ENCODE results near the gene PTDSS2. TPM values are rescaled to one million over a fixed set of nuclear protein-coding genes. Genes with fewer than 3 reads are reported as not detected.

Gene PTDSS2
- total RNA-seq, 1 donor from 2014 or later, result 81.1 TPM

- Histone ChIP-seq H3K4me3 (ENCODE audit: low read depth, low read length) (no peak overlapping the region), H3K36me3 (ENCODE audit: control insufficient read depth, insufficient read depth, low read length) (no peaks in the 10 kb centered on the region), H3K27me3 (ENCODE audit: control insufficient read depth, insufficient read depth, low read length) (no peaks in the 10 kb centered on the region)
- no peak for DNase-seq (ENCODE audit: low read depth)
- TF ChIP-seq, protein P1, sequence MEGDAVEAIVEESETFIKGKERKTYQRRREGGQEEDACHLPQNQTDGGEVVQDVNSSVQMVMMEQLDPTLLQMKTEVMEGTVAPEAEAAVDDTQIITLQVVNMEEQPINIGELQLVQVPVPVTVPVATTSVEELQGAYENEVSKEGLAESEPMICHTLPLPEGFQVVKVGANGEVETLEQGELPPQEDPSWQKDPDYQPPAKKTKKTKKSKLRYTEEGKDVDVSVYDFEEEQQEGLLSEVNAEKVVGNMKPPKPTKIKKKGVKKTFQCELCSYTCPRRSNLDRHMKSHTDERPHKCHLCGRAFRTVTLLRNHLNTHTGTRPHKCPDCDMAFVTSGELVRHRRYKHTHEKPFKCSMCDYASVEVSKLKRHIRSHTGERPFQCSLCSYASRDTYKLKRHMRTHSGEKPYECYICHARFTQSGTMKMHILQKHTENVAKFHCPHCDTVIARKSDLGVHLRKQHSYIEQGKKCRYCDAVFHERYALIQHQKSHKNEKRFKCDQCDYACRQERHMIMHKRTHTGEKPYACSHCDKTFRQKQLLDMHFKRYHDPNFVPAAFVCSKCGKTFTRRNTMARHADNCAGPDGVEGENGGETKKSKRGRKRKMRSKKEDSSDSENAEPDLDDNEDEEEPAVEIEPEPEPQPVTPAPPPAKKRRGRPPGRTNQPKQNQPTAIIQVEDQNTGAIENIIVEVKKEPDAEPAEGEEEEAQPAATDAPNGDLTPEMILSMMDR (IDR thresholded peaks at IDR 0.05; ENCODE audit: insufficient read depth, low read length, poor library complexity, severe bottlenecking), result no peak
Observed at GRCh38 chr11:456533-456932, 6.5 kb downstream of the PTDSS2 start.

DNA sequence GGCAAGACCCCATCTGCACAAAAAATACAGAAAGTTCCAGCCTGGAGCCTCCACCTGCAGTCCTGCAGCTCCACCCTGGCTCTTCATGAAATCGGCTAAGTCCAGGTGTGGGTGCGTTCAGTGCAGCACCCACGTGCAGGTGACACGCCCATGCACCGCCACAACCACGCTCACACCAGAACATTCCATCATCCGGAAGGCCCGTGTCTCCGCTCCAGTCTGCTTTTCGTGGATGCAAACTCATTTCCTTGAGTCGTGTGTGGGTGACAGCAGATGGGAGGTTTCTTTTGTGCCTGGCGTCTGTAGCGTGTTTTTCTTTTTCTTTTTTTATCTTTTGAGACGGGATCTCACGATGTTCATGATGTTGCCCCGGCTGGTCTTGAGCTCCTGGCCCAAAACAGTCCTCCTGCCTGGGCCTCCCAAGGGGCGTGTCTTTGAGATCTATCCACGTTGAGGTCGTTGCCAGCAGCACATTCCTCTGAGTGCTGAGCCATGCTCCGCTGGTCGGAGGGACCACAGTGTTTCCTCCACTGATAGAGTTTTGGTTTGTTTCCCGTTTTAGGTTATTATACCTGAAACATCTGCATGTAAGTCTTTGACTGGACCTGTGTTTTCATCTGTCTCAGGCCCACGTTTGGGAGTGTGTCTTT, 7.2 kb downstream of the PTDSS2 start:
- TF ChIP-seq, protein P1 (IDR thresholded peaks at IDR 0.05; ENCODE audit: insufficient read depth, low read length, poor library complexity, severe bottlenecking), result no peak
- Histone ChIP-seq H3K27me3 (ENCODE audit: control insufficient read depth, insufficient read depth, low read length) (no peaks in the 10 kb centered on the region), H3K4me3 (ENCODE audit: low read depth, low read length) (no peak overlapping the region), H3K36me3 (ENCODE audit: control insufficient read depth, insufficient read depth, low read length) (no peaks in the 10 kb centered on the region)
- no peak for DNase-seq (ENCODE audit: low read depth)

DNA sequence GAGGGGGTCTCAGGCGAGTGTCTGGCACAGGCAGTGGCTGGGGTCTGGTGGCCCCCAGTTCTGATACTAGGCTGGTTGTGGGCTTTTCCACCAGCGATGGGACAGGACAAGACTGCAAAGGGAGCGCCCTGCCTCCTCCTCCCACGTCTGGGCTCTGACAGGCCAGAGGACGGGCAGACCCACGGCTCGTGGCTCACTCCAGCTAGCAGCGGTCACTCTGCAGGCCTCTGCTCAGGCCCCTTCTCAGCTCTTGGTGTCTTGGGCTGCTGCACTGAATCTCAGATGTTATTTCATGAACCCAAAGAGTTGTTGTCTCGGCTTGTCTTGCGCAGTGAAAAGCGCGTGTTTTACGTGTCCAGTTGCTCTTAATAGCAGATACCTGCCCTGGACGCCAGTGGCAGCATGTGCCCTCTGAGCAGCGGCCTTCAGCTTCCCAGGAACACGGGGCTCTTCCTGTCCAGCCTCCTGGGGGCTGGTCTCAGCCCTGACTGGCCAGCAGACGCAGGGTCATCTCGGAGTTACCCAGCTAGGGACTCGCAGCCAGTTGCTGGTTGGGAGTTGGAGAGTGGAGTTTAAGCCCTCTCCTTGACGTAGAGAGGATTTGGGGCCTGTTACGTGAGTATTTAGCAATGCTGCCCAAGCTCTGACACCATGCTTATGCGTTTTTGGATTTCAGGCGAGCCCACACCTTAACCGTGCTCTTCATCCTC, 9.6 kb downstream of the PTDSS2 start:
- Histone ChIP-seq H3K36me3 (ENCODE audit: control insufficient read depth, insufficient read depth, low read length) (no peaks in the 10 kb centered on the region), H3K27me3 (ENCODE audit: control insufficient read depth, insufficient read depth, low read length) (no peaks in the 10 kb centered on the region), H3K4me3 (ENCODE audit: low read depth, low read length) (no peak overlapping the region)
- TF ChIP-seq, protein P1 (IDR thresholded peaks at IDR 0.05; ENCODE audit: insufficient read depth, low read length, poor library complexity, severe bottlenecking), result no peak
- no peak for DNase-seq (ENCODE audit: low read depth)

GRCh38 chr11:460331-461199, 10.5 kb downstream of the PTDSS2 start:
- TF ChIP-seq, protein P1 (IDR thresholded peaks at IDR 0.05; ENCODE audit: insufficient read depth, low read length, poor library complexity, severe bottlenecking), result no peak
- Histone ChIP-seq H3K36me3 (ENCODE audit: control insufficient read depth, insufficient read depth, low read length) (no peaks in the 10 kb centered on the region), H3K4me3 (ENCODE audit: low read depth, low read length) (no peak overlapping the region), H3K27me3 (ENCODE audit: control insufficient read depth, insufficient read depth, low read length) (no peaks in the 10 kb centered on the region)
- no peak for DNase-seq (ENCODE audit: low read depth)

DNA sequence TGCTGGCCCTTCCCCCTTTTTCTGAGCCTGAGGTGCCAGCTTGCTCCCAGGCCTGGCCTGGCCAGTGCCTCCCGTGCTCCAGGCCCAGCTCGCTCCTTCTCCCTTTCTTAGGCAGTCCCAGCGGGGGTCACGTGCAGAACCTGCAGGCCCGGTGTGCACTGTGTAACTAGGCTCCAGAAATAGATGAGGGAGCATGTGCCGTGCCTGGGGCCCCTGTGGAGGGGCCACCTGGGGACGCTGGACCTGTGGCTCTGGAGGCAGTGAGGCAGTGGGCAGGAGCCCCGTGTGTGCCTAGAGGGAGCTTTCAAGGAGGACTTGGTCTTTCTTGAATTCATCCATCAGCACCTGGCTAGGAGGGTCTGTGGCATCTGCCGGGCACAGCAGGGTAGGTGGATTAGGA, 11.5 kb downstream of the PTDSS2 start:
- TF ChIP-seq, protein P1 (IDR thresholded peaks at IDR 0.05; ENCODE audit: insufficient read depth, low read length, poor library complexity, severe bottlenecking), result no peak
- Histone ChIP-seq H3K27me3 (ENCODE audit: control insufficient read depth, insufficient read depth, low read length) (no peaks in the 10 kb centered on the region), H3K36me3 (ENCODE audit: control insufficient read depth, insufficient read depth, low read length) (no peaks in the 10 kb centered on the region), H3K4me3 (ENCODE audit: low read depth, low read length) (no peak overlapping the region)
- DNase-seq (ENCODE audit: low read depth), result no peak
